Suprapubic skin (tissue), 3 donors: ENCODE data around the gene ELANE.

Experiments used
- EP300 ChIP-seq: sonication (generic); formaldehyde crosslinking; IDR thresholded peaks from one replicate; pipeline ENCODE4 v1.6.1; 2017; ENCODE audit warnings: antibody characterized with exemption
- POLR2A ChIP-seq, 2 donors: fragments of 450-650 bp; IDR thresholded peaks; one replicate each; pipeline ENCODE4 v1.6.1; 2017; ENCODE audit warnings: antibody characterized with exemption in 2 of 2, mild to moderate bottlenecking in 2 of 2, moderate library complexity in 2 of 2
- TF ChIP-seq, protein P1 (sequence below), 2 donors: fragments of 200-600 bp in 1 of 2; fragments of 450-650 bp in 1 of 2; sonication (generic) in 1 of 2; IDR thresholded peaks; one replicate each; pipeline ENCODE4 v1.5.1; 2016 to 2019; ENCODE audit warnings: antibody characterized with exemption in 2 of 2, mild to moderate bottlenecking in 1 of 2, moderate library complexity in 1 of 2

DNA sequence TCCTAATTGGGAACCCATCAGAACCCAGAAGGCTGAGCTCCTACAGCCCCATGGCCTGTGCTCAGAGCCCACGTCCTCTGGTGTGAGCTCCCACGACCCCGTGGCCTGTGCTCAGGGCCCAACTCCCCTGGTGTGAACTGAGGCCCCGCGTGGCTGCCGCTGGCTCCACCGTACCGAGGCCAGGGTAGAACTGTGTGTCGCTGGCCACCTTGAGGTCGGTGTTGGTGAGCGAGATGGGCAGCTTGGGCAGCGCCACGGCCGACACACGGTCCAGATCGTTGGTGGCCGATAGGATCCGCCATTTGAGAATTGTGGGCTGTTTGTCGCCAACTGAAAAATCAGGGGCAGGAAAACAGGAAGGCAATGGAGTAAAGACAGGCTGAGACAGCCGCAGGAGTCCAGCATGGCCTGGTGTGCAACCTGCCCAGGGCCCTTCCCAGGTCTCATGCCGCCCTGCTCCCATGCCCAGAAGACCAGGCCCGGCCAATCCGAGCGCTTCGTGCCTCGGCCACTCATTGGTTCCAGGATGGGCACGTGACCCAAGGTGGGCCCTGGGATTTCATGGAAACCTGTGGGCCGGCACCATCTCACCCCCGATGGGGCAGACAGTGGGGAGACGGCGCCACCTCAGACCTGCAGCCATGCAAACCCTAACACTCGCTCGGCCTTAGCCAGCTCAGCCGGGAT lies 29.4 kb downstream of the ELANE start:
- TF ChIP-seq, protein P1, sequence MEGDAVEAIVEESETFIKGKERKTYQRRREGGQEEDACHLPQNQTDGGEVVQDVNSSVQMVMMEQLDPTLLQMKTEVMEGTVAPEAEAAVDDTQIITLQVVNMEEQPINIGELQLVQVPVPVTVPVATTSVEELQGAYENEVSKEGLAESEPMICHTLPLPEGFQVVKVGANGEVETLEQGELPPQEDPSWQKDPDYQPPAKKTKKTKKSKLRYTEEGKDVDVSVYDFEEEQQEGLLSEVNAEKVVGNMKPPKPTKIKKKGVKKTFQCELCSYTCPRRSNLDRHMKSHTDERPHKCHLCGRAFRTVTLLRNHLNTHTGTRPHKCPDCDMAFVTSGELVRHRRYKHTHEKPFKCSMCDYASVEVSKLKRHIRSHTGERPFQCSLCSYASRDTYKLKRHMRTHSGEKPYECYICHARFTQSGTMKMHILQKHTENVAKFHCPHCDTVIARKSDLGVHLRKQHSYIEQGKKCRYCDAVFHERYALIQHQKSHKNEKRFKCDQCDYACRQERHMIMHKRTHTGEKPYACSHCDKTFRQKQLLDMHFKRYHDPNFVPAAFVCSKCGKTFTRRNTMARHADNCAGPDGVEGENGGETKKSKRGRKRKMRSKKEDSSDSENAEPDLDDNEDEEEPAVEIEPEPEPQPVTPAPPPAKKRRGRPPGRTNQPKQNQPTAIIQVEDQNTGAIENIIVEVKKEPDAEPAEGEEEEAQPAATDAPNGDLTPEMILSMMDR (IDR thresholded peaks at IDR 0.05): no peak
- TF ChIP-seq EP300 (no peak), POLR2A (IDR thresholded peaks at IDR 0.05) (no peak)
